Measurements from ENCODE around the gene DPT. TPM values are rescaled to one million over a fixed set of nuclear protein-coding genes. Genes with fewer than 3 reads are reported as not detected.

The DPT gene
- total and polyA plus RNA-seq, 10 of the 15 experiments (the other 5 are each of a cell fraction or from before 2014, with no cell fraction given) = 0.05 to 0.10 TPM; not detected in 8

DNA sequence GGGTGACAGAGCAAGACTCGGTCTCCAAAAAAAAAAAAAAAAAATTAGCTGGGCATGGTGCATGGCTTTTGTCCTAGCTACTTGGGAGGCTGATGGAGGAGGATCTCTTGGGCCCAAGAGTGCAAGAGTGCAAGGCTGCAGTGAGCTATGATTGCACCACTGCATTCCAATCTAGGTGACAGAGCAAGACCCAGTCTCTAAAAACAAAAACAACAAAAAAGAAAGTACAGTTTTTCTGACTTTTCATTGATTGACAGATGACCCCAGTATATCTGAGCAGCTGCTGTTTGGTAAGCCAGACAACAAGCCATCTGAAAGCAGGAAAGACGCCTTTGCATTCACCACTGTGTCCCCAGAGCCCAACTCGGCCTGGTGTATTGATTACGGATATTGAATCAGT is 10.9 kb upstream of the DPT start (continued):
- TF ChIP-seq YBX1 (IDR thresholded peaks at IDR 0.05) = no peak
- TF ChIP-seq, protein P1, sequence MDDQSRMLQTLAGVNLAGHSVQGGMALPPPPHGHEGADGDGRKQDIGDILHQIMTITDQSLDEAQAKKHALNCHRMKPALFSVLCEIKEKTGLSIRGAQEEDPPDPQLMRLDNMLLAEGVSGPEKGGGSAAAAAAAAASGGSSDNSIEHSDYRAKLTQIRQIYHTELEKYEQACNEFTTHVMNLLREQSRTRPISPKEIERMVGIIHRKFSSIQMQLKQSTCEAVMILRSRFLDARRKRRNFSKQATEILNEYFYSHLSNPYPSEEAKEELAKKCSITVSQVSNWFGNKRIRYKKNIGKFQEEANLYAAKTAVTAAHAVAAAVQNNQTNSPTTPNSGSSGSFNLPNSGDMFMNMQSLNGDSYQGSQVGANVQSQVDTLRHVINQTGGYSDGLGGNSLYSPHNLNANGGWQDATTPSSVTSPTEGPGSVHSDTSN (IDR thresholded peaks at IDR 0.05; ENCODE audit: insufficient replicate concordance, low read depth, low read length) = no peak
- TF ChIP-seq ZNF384 (IDR thresholded peaks at IDR 0.05; ENCODE audit: borderline replicate concordance, low read depth, low read length) = no peak
- no peak for TF ChIP-seq REST (IDR thresholded peaks at IDR 0.05; ENCODE audit: low read depth, low read length)
- TF ChIP-seq, protein P2, sequence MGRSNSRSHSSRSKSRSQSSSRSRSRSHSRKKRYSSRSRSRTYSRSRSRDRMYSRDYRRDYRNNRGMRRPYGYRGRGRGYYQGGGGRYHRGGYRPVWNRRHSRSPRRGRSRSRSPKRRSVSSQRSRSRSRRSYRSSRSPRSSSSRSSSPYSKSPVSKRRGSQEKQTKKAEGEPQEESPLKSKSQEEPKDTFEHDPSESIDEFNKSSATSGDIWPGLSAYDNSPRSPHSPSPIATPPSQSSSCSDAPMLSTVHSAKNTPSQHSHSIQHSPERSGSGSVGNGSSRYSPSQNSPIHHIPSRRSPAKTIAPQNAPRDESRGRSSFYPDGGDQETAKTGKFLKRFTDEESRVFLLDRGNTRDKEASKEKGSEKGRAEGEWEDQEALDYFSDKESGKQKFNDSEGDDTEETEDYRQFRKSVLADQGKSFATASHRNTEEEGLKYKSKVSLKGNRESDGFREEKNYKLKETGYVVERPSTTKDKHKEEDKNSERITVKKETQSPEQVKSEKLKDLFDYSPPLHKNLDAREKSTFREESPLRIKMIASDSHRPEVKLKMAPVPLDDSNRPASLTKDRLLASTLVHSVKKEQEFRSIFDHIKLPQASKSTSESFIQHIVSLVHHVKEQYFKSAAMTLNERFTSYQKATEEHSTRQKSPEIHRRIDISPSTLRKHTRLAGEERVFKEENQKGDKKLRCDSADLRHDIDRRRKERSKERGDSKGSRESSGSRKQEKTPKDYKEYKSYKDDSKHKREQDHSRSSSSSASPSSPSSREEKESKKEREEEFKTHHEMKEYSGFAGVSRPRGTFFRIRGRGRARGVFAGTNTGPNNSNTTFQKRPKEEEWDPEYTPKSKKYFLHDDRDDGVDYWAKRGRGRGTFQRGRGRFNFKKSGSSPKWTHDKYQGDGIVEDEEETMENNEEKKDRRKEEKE (IDR thresholded peaks at IDR 0.05) = no peak
- no peak for TF ChIP-seq YY1 (IDR thresholded peaks at IDR 0.05; ENCODE audit: low read depth, low read length)
- TF ChIP-seq EED (IDR thresholded peaks at IDR 0.05; ENCODE audit: low read depth) = no peak
- no peak for TF ChIP-seq ZNF622 (IDR thresholded peaks at IDR 0.05)
- no peak for TF ChIP-seq HDAC6 (IDR thresholded peaks at IDR 0.05; ENCODE audit: unreplicated experiment)
- TF ChIP-seq, protein P3, sequence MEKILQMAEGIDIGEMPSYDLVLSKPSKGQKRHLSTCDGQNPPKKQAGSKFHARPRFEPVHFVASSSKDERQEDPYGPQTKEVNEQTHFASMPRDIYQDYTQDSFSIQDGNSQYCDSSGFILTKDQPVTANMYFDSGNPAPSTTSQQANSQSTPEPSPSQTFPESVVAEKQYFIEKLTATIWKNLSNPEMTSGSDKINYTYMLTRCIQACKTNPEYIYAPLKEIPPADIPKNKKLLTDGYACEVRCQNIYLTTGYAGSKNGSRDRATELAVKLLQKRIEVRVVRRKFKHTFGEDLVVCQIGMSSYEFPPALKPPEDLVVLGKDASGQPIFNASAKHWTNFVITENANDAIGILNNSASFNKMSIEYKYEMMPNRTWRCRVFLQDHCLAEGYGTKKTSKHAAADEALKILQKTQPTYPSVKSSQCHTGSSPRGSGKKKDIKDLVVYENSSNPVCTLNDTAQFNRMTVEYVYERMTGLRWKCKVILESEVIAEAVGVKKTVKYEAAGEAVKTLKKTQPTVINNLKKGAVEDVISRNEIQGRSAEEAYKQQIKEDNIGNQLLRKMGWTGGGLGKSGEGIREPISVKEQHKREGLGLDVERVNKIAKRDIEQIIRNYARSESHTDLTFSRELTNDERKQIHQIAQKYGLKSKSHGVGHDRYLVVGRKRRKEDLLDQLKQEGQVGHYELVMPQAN (conservative IDR thresholded peaks at IDR 0.05) = no peak
- no peak for TF ChIP-seq E2F4 (IDR thresholded peaks at IDR 0.05; ENCODE audit: low read depth, low read length)
